Iris pigment epithelial cell (primary cell): Measurements from ENCODE around the gene AKT1.
"Not testable (repeated sequence)": the region's sequence is repeated elsewhere in the genome, so short reads cannot be mapped to it uniquely, and the experiment has no call there.

ENCODE experiments used
- DNase-seq: peaks from one replicate; pipeline ENCODE4 v3.0.0-alpha.2; 2011; ENCODE audit warnings: low read depth

AKT1 gene

DNA sequence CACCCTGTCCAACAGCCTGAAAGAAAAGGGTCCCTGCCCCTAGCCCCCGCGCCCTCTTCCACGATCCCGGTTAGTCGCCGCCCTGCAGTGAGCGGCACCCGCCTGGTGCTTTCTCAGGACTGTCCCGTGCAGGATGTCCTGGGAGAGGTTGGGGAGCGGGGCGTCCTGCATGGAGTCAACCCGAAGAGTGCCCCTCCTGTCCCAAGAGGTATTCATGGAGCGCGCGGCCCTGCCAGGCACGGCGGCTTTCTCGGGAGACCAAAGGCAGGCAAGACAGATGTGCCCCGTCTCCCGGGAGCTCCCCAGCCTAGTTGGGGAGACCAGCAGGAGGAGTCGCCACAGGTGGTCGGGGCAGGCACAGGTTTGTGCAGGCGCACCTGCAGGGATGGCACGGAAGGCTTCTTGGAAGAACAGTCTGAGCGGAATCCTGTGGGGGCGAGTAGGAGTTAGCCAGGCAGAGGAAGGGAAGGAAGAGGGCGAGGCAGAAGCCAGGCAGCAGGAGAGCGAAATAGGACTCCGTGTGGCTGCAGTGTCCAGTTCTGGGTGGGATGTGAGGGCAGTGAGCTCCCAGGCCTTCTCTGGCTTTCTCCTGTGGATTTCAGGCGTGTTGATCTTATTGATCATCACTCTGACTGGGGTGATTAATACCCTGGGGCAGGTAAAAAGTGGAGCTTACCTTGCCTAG, 41.9 kb downstream of the AKT1 start:
- peak; percentile 29 for DNase-seq

DNA sequence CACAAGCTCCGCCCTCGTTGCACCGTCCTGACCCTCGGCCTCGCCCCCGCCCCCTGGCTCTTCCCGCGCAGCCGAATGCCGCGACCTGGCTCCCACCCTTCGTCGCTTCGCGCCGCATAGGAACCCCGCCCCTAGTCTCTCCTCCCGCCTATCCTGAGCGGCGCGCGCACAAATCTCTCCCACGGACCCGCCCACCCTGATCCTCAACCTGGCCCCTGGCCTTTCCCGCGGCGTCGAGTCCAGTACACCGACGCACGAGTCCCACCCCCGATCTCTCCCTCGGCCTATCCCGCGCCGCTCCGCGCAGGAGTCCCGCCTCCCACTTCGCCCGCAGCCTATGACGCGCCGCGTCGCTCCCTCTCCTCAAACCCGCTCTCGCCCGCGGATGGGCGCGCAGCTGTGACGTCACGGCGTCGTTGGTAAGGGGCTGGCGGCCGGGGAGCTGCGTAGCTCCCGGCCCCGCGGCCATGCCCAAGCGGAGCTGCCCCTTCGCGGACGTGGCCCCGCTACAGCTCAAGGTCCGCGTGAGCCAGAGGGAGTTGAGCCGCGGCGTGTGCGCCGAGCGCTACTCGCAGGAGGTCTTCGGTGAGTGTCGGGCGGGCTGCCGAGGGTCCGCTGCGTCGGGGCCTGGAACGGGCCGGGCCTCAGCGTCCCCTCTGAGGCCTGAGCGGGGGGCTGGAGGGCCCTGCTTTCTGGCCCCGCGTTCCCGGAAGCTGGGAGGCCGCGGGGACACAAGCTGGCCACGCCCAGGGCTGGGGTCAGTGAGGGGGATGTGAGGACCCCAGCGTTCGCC, 42.6 kb downstream of the AKT1 start, which contains the start of gene SIVA1:
SIVA1 (plus strand) TSS at position 413 of the 793 bp plus-strand sequence; CDS start at position 468, 55 bp downstream.
- DNase-seq = peak; percentile 100

DNA sequence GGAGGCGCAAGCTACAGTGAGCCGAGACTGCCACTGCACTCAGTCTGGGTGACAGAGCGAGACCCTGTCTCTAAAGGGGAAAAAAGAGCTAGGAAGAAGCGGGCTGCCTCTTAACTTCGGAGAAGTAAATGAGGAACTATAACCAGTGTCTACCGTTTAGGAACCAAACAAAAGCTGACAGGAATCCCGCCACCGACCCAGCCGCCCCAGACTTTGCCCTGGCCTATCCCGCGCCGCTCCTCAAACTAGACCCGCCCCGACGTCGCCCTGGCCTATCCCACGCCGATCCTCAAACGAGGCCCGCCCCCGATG, 43.2 kb downstream of the AKT1 start:
- DNase-seq = no peak

DNA sequence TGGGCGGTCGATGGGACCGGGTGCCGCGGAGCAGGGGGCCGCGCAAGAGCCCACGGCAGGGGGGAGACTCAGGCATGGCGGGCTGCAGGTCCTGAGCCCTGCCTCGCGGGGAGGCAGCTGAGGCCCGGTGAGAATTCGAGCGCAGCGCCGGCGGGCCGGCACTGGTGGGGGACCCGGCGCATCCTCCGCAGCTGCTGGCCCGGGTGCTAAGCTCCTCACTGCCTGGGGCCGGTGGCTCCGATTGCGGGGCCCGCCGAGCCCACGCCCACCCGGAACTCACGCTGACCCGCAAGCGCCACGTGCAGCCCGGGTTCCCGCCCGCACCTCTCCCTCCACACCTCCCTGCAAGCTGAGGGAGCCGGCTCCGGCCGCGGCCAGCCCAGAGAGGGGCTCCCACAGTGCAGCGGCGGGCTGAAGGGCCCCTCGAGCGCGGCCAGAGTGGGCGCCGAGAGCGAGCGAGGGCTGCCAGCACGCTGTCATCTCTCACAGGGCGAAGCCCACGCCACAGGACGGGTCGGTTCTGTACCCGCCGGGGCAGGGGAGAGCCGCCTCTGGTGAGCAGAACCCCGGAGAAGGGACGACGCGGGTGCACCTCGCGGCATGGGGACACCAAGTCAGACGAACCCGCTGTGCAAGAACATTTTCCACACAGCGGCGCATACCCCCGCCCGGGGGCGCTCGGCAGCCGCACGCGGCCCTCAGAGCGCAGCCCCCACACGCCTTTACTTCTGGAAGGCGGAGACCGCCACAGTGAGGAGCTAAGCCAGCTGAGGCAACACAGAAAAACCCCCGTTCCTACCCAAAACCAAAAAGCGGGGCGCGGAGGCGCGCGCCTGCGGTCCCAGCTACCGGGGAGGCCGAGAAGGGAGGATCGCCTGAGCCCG, 43.8 kb downstream of the AKT1 start:
- no peak for DNase-seq

DNA sequence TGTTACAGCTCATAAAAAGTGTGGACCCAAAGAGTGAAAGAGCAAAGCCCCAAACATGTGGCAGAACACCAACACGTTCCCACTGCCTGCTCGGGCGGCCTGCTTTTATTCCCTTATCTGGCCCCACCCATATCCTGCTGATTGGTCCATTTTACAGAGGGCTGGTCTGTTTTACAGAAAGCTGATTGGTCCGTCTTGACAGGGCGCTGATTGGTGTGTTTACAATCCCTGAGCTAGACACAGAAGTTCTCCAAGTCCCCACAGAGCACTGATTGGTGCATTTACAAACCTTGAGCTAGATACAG, 44.8 kb downstream of the AKT1 start:
- DNase-seq = not testable (repeated sequence)

DNA sequence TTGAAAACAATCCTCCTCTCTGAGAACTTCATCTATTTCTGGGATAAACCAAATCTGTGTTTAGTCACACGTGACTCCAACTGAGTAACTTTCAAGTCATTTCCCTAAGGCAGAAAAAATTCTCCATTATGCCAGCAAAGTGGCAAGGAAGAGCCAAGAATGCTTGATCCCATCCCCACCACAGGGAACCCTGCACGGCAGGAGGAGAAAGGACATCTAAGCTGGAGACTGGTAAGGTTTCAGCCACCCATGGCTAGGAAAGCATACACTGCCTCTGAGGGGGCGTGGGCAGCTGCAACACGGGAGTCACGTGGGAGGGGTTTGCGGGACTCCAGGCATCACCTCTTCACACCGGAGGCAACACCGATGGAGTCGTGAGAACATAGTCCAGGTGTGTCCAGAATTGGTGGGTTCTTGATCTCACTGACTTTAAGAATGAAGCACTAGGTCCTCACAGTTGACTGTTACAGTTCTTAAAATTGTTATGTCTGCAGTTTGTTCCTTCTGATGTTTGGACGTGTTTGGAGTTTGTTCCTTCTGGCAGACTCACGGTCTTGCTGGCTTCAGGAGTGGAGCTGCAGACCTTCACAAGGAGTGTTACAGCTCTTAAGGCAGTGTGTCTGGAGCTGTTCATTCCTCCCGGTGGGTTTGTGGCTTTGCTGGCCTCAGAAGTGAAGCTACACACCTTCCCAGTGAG, 45.3 kb downstream of the AKT1 start:
- no peak for DNase-seq

DNA sequence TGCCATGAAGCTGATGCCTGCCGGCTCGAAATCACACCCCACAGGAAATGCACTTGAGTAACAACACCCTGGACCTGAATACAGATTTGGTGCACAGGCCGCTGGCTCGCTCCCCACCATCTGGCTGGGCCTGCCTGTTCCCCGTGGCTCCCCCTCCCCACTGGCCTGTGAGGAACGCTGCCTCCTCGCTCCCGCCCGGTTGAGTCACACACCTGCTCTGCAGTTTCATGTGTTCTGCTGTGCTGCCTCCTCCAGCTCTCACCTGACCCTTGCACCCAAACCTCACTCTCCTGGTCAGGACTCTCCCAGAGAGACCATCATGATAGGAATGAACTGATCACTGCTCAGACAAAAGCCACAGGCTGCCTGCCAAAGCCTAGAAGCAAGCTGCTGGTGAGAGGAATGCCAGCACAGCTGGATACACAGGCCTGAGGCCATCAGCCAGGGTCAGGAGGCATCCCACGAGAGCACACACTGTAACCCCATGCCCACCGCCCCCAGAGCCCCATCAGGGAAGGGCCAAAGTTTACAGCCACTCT, 46.4 kb downstream of the AKT1 start:
- peak; percentile 15 for DNase-seq

DNA sequence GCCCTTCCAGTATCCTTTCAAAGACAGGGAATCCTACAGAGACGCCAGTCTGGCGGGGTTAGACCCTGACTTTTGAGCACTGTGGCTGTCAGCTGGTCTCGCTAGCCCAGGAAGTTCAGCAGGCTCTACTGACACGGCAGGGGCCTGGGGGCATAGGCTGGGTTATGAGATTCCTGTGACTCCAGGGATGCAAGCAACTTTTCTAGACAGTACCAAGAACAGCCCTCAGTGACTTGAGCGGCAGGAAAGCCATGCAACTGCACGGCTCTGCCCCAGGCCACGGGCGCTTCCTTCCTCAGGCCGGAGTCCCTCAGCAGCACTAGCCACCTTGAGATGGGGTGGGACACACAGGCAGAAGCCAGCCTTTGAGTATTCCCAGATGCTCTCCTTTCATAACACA, 47.7 kb downstream of the AKT1 start:
- DNase-seq = no peak

DNA sequence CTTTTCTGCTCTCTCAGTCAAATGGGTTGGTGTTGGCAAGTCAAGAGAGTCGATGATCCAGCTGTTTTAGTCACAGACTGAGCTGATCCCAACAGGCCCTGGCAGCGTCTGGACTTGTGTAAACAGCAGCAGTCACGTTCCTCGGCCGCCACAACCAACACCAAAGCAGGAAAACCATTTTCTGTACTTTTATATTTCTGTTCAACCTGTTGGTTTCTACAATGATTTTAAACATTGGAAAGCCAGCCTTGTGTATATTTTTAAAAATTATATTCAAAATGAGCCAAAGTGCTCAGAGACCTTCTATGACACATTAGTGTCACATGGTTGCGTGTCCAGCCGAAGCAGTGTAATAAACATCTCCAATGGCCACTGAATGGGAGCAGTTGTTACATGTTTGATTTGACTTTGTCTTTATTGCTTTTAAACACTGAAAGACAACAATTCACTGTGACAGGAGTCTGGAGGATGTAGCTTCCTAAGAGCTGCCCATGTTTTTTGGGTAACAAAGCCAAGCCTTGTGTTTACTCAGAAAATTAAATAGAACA, 48.5 kb downstream of the AKT1 start:
- no peak for DNase-seq

DNA sequence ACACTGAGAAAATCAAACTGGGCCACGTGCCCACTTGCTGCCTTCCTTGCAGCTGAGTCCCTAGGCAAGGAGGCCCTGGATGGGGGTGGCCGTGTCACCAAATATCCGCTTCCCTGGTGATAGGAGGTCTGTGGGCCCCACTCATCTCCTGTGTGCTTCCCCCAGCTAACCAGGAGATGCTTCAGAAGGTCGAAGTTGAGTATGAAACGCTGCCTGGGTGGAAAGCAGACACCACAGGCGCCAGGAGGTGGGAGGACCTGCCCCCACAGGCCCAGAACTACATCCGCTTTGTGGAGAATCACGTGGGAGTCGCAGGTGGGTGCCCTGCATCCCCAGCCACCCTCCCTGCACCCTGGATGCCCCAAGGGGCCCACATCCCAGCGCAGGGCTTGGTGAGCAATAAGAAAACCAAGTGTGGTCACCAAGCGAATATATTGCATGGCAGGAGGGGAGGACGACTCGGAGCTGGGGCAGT, 49.4 kb downstream of the AKT1 start:
- no peak for DNase-seq

DNA sequence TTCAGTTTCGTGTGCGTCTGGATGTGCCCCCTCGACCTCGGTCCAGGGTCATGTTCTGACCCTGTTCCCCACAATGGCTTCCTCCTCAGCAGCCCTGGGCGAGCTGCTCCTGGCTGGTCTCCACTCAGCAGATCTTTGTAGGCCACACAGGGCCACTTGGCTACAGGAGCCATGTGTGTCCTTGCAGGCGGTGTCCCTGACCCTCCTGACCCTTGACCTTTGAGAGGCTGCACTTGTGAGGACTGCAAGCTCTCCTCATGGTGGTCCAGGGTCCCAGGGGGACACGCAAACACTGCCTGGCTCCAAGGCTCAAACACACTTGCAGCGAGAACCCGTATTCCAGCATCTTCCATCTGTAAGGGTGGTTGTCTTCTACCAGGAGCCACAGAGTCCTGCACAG, 50.1 kb downstream of the AKT1 start:
- no peak for DNase-seq

DNA sequence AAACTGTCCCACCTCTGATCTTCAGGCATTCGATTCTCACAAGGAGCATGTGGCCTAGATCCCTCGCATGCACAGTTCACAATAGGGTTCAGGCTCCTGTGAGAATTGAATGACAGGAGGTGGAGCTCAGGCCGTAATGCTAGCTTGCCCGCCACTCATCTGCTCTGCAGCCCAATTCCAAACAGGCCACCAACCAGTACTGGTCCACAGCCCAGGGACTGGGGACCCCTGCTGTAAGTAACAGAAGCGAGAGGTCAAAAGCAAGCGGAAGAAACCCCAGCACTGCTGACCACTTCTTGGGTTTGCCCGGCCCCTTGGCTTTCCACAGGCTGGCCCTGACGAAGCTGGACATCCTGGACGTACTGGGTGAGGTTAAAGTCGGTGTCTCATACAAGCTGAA, 51.1 kb downstream of the AKT1 start:
- DNase-seq = no peak

DNA sequence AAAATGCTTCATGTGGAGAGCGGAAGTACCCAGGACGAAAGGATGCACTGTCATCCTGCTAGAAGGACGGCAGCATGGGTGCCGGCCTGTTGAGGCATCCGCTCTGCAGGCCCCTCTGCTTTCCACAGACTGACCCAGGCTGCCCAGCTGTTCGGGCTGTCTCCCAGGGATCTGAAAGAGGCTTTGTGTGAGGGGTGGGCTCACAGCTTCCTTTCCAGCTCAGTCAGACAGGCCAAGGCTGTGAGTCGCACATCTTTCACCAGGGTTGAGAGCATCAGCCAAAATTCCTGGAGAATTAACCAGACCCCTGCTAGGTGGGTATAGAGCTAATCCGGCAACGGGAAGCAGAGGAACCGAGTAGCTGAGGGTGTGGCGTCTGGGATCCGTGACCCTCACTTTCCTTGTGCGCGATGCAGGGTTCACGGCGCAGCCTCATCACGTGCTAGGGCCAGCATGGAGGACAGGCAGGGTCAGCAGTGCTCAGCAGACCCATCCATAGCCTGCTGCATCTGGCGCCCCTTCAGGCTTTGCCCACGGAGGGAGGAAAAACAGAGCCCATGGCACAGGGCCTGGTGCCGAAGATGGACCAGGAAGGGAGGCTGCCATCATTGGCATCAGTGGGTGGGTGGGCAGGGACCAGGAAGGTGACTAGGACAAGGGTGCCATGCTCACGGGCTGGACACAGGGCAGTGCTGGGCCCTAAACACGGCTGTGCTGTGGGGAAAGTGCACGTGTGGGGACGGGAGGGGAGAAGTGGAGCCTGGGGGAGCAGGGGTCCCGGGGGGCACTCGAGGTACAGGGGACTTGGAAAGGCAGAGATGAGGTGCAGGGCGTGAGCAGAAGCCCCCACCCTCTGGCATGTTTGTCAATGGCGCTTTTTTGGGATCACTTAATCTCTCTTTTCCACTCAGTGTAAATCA, 51.8 kb downstream of the AKT1 start:
- DNase-seq = no peak

DNA sequence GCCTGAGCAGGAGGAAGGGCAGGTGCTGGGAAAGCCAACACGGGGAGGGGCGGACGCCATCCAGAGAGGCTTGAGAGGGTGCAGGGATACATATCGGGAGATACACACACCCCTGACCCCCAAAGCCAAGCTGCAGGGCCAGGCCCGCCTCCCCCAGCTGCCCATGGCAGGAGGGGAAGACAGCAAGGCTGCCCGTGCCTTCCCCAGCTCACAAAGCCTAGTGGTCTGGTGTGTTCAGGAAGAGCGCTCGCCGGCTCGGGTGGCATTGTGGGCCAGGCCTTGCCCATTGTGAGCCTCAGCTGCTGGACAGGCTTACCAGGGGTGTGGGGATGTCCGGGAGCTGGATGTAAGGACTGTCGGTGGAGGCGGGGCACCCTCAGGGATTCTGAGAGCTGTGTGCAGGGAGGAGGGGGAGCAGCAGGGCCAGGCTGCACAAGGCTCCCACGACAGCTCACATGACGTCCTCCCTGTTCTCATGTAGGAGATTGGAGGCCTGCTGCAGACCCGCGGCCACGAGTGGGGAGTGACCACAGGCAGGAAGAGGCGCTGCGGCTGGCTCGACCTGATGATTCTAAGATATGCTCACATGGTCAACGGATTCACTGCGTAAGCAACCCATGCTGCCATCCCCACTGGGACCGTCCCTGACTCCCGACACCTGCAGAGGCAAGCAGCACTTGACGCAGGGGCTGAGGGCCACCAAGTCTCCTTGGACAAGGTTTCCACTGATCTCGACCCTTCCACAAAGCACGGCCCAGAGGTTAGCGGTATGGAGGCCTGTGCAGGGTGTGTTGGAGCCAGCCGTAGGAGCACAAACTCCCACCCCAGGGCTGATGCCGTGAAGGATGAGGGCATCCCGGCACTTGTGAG, 52.7 kb downstream of the AKT1 start:
- no peak for DNase-seq

DNA sequence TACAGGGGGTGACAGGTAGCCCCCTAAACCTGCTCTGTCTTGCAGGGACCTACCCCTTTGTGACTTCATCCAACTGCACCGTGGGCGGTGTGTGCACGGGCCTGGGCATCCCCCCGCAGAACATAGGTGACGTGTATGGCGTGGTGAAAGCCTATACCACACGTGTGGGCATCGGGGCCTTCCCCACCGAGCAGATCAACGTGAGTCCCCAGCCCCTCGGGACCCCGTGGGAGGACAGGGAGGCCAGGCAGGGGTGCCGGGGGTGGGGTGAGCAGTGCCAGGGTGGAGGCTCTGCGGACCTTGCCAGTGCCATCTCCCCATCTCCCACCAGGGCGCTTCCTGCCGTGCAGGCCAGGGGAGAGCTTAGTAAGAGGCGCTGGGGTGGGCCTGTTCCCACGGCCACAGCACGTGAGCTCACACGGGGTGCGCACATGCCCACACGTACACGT, 53.7 kb downstream of the AKT1 start:
- DNase-seq = no peak

DNA sequence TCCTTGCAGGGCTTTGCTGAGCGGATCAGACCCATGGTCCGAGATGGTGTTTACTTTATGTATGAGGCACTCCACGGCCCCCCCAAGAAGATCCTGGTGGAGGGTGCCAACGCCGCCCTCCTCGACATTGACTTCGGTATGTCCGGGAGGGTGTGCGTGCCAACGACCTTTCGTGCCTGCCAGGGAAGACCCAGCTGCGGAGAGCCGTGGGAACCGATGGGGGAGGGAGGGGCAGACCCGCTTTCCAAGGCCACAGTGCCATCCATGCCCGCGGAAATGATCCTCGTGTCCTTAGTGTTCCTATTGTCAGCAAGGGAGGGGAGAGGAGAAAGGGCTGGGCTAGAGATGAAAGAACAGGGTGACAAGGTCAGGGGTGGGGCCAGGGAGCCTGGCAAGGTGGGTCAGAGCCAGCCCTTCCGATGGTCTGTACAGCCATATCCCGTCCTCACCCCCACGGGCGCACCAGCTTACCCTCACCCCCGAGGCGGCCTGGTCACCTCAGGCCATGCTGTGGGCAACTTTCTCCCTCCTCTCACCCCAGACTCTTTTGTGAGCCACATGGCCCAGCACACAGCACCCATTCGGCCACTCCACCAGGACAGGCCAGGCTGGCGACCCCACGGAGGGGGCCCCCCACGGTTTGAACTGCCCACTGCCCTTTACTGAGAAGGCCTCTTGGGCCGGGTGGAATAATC, 54.3 kb downstream of the AKT1 start:
- DNase-seq = no peak

DNA sequence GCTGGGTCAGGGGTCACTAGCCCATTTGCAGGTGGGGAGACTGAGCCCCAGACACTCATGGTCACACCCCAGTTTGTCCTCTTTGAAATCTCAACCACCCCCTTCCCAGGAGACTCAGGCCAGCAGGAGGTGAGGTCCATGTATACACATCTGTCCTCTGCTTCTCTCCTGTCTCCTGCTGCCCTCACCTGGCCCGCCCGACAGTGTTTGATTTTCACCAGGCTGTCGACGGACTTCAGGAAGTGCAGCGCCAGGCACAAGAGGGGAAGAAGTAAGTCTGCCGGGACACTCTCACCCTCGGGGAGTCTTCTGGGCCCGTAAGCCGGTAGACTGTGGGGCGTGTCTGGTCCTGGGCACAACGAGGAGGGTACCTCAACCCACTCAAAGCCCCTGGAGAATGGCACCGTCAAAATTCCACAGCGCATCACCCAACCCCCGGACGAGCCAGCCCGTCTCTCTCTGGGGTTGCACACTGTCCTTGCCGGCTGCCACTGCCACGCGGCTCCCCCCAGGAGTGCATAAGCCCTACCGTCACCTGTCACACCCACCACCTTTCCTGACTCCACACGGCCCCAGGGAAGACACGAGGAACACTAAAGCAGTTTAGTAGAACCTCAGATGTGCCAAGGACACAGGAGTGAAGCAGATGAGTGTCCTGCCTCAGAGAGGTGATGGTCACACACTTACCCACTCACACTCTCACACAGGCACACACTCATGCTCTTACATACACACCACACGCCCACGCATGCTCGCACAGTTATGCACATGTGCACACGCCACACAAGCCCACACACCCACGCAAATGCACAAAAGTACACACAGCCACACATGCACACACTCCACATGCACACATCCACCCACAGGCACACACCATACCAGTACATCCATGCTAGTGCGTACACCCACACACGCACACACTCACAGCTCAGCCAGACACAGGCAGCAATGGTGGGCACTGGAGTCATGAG, 55.7 kb downstream of the AKT1 start:
- DNase-seq = no peak

DNA sequence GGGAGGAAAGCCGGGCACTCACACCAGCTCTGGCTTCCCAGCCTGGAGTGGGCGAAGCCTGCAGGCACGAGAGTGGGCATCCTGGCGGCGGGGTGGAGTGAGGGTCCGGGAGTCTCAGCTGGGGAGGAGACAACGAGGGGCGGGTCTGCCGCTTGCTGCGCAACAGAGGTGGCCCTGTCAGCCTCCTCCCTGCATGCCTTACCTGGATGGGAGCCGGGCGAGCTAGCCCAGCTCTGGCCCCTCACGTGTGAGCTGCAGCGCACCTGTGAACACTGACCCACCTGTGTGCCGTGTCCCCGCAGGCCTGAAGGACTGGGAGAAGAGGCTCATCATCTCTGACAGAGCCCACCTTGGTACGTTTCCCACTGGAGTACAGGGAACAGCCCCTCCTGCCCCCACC, 56.5 kb downstream of the AKT1 start:
- no peak for DNase-seq
